IPS DF 4.7 (cell line): ENCODE measurements around the gene CWC25.
"Not testable (repeated sequence)": the region's sequence is repeated elsewhere in the genome, so short reads cannot be mapped to it uniquely, and the experiment has no call there.

Experiments
- DNase-seq: peaks from one replicate; pipeline ENCODE4 v3.0.0-alpha.2; 2013; ENCODE audit warnings: low spot score; ENCODE audit errors: extremely low read depth

Gene CWC25

DNA sequence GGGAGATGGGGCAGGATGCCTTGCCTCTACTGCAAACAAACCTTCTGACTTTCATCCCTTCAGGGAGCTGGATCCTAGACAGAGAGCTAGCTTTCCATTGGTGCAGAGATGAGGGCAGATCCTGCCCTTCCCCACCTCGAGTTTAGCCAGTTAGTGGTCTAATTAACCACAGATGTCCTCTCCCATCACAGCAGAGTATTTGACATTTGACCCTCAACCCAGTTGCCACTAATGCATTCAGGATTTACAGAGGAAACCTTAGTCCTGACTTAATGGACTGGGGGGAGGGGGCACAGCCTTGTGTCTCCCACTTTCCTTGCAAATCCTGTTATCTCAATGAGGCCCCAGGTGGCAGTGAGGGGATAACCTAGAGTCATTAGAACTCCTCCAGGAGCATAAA is 35.9 kb downstream of the CWC25 start:
- DNase-seq, result no peak

DNA sequence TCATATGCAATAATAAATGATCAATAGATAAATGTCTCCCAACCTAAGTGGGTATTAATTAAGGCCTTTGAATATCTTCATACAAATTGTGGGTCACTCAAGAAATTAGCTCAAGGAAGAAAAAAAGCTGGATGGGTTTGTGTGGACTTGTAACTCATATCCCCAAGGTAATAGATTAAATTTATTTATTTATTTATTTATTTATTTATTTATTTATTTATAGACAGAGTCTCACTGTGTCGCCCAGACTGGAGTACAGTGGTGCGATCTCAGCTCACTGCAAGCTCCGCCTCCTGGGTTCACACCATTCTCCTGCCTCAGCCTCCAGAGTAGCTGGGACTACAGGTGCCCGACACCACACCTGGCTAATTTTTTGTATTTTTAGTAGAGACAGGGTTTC is 37.1 kb downstream of the CWC25 start:
- not testable (repeated sequence) for DNase-seq

DNA sequence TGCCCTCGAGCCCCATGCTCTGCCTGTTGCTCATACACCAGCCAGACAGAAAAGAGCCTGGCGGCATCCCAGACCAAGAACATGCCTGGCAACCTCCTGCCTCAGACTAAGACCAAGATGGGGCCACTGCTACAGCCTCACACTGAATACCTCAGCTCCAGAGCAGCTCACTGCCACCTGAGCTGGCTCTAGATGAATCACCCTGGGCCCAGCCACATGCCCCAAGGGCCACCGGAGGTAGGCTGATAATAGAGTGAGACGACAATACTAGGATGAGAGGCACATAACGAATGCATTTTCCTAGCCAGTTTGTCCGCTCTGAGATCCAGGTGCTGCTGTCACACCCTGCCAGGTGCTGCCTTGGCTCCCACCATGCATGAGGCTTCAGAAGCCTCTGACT is 38.7 kb downstream of the CWC25 start:
- DNase-seq, result no peak

DNA sequence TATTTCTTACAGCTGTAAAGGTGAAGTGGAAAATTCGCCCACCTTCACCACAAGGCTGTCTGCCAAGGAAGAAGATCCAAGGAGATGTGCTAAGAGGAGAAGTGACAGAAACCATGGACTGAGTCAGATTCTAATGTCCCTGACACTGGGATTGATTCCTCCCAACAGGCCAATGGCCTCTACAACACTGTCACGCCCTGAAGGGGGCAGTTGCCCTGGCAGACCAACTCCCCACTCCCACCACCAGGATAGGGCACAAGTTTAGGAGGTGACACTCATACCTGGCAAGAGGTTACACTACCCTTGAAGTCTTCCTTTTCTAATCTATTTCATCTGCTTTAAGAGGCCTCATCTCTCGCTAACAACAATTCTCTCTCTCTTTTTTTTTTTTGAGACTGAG is 41.9 kb downstream of the CWC25 start:
- no peak for DNase-seq

DNA sequence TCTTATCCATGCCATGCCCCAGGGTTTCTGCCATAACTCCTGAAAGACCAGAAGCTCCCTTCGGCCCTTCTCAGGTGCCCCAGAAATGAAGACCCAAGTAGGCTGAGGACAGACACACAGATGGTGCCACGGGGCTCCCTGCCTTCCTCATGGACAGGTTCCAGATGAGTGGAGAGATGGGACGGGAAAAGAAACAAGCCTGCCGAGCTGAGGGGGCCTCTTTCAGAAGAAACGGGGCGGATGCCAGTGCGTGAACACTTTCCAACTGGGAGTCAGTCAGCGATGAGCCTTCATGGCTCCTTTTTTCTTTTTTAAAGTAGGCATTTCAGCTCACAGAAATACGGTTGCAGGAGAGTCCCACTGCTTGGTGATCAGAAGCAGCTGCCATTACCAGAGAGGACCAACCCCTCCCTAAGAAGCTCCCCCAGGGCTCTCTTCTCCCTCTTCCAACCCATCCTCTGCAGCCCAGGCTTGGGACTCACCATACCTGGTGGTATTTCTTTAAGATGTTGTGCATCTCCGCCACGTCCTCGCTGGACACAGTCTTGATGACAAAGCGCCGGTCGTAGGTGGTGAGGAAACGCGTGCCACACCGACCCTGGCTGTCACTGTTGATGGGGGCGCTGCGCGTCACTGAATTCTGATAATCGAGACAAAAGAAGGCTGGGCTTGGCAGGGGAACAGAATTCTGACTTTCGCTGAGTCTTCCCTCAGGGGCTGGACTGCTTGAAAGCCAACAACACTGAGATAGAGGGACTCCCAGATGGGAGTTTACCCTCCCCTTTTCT is 45.0 kb downstream of the CWC25 start:
- no peak for DNase-seq

DNA sequence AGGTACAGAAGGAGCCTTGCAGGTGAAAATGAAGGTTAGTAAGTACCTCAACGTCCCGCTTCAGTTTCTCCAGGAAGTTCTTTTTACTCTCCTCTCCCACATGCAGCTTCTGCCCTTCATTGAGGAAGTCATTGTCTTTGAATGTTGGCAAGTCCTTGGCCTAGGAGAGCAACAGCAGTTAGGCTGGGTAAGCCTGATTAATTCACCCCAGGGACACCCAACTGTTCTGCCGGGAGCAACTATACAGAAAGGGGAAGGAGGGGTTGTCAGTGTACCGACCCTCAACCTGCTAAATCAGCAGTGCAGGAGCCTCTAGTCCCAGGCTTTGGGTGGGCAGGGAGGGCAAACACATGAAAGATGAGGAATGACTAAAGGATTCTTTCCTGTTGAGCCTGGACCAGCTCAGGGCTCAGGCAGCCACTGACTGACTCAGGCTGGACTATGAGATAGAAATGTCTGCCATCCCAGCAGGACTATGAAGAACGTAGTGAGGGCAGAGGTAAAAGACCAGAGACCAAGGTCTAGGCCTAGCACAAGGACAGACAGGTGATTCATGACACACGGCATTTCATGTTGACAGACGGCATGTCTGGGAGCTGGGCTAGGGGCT is 47.4 kb downstream of the CWC25 start:
- no peak for DNase-seq

DNA sequence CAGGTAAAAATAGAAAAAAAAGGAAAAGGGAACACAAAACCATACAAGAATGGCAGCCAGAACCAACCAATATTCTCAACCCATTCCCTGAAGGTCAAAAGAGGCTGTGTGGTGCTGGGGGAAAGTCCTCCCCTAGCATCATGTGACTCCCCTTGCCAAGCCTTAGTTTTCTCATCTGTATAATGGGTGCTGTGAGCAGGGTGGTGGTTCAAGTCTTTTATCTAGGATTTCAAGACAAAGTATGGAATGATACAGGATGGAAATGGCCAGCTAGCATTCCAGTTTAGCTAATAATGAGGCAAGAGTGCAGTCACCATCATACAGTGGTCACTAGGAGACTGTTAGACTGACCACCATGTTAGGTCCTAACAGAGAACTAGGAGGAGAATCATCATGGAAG is 51.9 kb downstream of the CWC25 start:
- DNase-seq, result no peak

DNA sequence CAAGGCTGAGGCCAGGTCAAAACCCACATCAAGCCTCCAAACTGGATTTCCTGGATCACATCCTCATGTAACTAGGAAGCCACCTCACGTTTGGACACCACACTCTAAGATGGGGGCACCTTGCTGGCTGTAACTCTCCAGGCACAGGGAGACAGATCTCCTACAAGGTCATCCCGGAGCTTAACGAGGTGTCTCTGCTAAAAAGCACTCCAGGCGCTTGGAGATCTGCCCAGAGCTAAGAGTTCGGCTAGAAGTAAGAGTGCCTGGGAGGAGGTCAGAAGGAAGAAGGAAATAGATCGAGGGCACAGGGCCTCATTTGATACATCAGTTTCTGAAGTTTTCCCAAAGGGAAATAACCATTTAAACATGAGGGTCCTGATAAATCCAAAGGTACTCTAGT is 56.7 kb downstream of the CWC25 start:
- DNase-seq, result no peak

DNA sequence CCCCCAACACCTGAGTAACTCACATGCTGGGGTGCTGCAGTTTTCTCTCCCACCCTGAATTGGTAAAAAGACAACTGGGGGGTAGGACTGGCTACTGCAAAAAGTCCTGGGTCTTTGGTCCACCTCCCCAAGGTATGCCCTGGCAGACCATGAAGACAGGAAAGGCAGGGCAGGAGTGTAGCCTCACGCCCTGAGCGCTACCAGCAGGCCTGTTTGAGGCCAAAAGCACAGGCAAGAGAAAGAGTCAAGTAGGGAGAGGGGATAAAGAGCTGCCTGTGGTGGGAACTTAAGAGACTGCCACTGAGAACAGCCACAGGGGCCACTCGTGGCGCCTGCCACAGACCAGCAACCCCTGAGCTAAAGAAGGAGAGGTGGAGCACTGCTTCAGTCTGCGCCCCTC is 58.8 kb downstream of the CWC25 start:
- DNase-seq, result no peak

DNA sequence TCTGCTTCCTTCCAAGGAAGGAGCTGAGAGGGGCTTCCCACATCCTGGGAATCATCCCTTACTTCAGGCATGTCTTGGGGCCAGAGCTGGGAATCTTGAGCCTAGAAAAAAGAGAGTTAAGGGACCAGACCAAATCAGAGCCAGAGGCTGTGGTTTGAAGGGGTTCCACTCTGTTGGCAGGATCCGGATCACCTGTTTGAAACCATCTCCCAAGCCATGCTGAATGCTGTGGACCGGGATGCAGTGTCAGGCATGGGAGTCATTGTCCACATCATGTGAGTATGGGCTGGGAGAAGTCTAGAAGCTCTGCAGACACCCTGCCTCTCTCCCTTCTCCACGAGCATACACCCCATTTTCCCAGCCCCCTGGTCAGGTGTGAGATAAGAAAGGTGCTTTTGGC is 62.9 kb downstream of the CWC25 start:
- DNase-seq, result no peak

DNA sequence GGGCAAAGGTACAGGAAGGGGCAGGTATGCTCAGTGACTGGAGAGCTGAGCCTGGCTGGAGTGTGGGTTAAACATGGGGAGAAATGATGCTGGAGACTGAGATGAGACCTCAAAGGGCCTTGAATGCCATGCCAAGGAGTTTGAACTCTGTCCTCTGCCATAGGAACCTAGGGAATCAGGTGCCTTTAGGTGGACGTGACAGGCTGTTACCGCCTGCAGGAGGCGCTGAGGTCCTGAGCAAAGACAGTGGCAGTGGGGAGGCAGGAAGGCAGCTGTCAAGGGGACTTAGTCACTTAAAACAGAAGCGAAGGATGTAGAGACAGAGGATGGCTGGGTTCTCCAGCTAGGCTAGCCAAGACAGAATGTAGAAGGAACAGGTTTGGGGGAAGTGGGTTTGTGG is 63.5 kb downstream of the CWC25 start:
- no peak for DNase-seq

DNA sequence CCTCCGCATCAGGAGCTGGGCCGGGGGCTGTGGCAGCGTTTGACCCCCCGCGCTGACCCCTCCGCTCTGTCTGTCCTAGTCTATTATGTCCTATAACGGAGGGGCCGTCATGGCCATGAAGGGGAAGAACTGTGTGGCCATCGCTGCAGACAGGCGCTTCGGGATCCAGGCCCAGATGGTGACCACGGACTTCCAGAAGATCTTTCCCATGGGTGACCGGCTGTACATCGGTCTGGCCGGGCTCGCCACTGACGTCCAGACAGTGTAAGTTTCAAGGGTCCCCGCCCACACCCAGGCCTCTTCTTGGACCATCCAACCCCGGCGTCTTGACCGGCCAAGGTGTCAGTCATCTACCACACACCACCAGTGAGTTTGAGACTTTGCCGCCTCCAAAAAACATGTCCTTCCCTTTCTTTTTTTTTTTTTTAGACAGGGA is 72.0 kb downstream of the CWC25 start:
- DNase-seq, result no peak

DNA sequence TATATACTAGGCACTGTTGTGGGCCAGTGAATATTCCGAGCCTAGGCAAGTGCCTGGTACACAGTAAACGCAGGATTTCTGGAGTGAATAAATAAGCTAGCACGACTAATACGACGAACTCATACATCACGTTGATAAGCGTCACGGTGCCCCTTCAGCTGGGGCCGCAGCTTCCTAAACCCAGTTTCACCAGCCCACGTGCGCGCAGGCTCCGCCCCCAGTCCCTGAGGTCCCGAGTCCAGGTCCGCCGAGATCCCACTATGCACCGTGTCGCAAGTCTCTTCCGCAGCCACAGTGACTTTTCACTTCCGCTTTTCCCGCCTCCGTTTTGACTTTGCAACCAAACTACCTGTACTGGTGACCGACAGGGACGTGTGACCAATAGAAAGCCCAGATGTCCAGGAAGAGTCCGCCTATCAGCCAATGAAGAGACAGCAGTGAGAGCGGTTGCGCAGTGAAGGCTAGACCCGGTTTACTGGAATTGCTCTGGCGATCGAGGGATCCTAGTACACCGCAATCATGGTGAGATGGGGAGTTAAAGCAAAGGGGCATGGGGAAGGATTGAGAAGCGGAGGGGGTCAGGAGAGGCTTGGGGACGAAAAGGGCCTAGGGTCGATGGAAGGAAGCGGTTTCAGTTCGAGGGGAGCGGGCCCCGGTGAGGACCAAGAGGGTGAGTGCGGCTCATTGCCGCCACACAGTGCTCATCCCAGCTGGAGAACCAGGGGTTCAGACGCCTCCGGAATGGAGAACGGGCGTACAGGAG is 72.6 kb downstream of the CWC25 start, which contains the start of gene PSMB3:
PSMB3 (plus strand) TSS at position 434 of the 763 bp plus-strand sequence; CDS start at position 520, 86 bp downstream.
- DNase-seq, result peak; percentile 99

DNA sequence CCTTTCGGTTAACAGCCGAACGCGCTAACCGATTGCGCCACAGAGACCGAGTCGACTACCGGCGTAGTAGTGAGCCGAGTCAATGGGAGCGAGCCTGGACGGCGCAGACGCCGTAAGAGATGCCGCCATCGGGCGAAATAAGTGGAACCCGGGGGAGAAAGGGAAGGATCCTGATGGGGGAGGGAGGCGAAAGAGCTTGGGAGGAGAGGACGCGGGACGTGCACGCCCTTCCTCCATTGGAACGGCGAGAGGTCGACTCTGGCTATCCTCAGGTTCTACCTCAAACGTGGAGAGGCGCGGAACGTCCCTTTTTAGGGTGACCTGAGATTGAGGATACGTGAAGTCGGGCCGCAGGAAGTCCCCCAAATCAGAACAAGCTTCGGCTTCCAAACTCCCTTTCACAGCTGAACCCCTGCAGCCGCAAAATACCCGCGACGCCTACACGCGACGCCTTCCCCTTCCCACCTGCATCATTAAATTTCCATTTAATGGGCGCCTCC is 73.3 kb downstream of the CWC25 start:
- no peak for DNase-seq

DNA sequence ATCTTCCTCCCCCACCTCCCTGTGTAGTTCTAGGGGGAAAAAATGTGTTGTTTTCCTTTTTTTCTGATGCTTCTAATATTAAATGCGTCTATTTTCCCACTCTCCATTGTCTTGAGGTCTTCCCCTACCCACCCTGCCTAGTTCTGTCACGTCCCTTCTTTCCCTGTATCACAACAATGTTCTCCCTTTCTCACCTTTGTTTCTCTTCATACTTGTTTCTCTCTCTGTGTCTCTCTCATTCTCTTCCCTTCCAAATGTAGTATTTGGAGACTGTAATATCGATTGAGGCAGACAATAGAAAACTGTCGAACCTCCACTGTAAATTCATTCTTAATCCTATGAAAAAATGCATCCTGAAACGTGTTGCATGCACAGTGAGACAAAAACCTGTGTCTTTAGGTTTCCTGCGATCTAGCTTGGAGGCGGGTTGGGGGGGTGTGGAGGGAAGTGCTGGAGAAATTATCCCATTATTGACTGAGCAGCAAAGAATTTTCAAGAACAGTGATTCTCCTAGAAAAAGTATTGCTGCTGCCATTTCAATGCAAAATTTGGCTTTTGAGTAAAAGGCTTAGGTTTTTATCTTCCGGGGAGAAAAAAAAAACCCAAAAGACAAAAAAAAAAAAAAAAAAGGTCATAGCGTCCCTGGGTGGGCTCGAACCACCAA is 73.8 kb downstream of the CWC25 start:
- DNase-seq, result no peak
